Measurements from ENCODE around the gene SYT9.

DNA sequence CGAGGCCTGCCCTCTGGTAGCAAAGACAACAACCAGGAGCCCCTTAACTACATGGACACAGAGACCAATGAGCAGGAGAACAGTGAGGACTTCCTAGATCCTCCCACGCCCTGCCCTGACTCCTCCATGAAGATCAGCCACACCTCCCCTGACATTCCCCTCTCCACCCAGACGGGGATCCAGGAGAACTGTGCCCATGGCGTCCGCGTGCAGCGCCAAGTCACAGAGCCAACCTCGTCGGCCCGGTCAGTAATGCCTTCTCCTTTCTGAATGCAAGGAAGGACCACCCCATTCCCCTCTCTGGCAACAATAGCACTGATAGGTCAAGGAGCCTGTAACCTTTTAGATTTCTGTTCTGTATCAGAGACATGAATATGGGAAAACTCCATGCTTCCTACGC lies 51.4 kb downstream of the SYT9 start:
- TF ChIP-seq, protein P1, sequence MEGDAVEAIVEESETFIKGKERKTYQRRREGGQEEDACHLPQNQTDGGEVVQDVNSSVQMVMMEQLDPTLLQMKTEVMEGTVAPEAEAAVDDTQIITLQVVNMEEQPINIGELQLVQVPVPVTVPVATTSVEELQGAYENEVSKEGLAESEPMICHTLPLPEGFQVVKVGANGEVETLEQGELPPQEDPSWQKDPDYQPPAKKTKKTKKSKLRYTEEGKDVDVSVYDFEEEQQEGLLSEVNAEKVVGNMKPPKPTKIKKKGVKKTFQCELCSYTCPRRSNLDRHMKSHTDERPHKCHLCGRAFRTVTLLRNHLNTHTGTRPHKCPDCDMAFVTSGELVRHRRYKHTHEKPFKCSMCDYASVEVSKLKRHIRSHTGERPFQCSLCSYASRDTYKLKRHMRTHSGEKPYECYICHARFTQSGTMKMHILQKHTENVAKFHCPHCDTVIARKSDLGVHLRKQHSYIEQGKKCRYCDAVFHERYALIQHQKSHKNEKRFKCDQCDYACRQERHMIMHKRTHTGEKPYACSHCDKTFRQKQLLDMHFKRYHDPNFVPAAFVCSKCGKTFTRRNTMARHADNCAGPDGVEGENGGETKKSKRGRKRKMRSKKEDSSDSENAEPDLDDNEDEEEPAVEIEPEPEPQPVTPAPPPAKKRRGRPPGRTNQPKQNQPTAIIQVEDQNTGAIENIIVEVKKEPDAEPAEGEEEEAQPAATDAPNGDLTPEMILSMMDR (IDR thresholded peaks at IDR 0.05): no peak
- no peak for TF ChIP-seq POLR2AphosphoS5 (IDR thresholded peaks at IDR 0.05)

Measured in stomach (tissue), 4 donors.